Osteoblast (primary cell): ENCODE results near the gene CRY2. TPM values are rescaled to one million over a fixed set of nuclear protein-coding genes. Genes with fewer than 3 reads are reported as not detected.

Source experiments
- DNase-seq: peaks from one replicate; pipeline ENCODE4 v3.0.0; 2011; ENCODE audit warnings: low spot score, mixed read lengths; ENCODE audit not compliant: insufficient read length; ENCODE audit errors: missing footprints
- H2AFZ ChIP-seq: 2 replicates; pipeline ENCODE4 v1.6.0; 2011; ENCODE audit warnings: mild to moderate bottlenecking, low read length
- H3K27ac ChIP-seq: 2 replicates; pipeline ENCODE4 v1.5.1; 2011; ENCODE audit warnings: mild to moderate bottlenecking, low read depth, low read length, moderate library complexity
- H3K27me3 ChIP-seq: 2 replicates; pipeline ENCODE4 v1.6.0; 2012; ENCODE audit warnings: mild to moderate bottlenecking, control low read depth, inconsistent platforms, low read length, moderate library complexity; ENCODE audit not compliant: insufficient read depth
- H3K36me3 ChIP-seq: 2 replicates; pipeline ENCODE4 v1.5.1; 2011; ENCODE audit warnings: mild to moderate bottlenecking, low read length, control low read depth, moderate library complexity; ENCODE audit not compliant: insufficient read depth
- H3K4me1 ChIP-seq: 2 replicates; pipeline ENCODE4 v1.5.1; 2011; ENCODE audit warnings: mild to moderate bottlenecking, low read length, control low read depth, moderate library complexity; ENCODE audit not compliant: insufficient read depth
- H3K4me2 ChIP-seq: 2 replicates; pipeline ENCODE4 v1.6.0; 2011; ENCODE audit warnings: mild to moderate bottlenecking, low read length; ENCODE audit not compliant: insufficient read depth
- H3K4me3 ChIP-seq: fragments of 200-600 bp; sonication (generic); 3 replicates; pipeline ENCODE4 v1.5.1; 2012; ENCODE audit warnings: mild to moderate bottlenecking, low read length, inconsistent platforms; ENCODE audit not compliant: insufficient read depth
- H3K79me2 ChIP-seq: 2 replicates; pipeline ENCODE4 v1.6.0; 2012; ENCODE audit warnings: mild to moderate bottlenecking, low read length, control low read depth, inconsistent platforms; ENCODE audit not compliant: insufficient read depth
- H3K9me3 ChIP-seq: 2 replicates; pipeline ENCODE4 v1.5.1; 2011; ENCODE audit warnings: low read depth, low read length, control low read depth
- H4K20me1 ChIP-seq: 2 replicates; pipeline ENCODE4 v1.6.0; 2012; ENCODE audit warnings: mild to moderate bottlenecking, low read length, control low read depth; ENCODE audit not compliant: insufficient read depth
- CTCF ChIP-seq: IDR thresholded peaks from 2 replicates; pipeline ENCODE4 v1.5.1; 2011; ENCODE audit warnings: mild to moderate bottlenecking, low read depth, low read length, moderate library complexity; ENCODE audit errors: extremely low read depth
- total RNA-seq: library from RNA; depleted of rRNA; stranded (reverse); fragments of >200 nt; gene quantifications from 2 replicates; pipeline ENCODE4 v1.2.3, GENCODE V29; 2012

CRY2 gene
- total RNA-seq, 1 donor: 21.0 TPM

GRCh38 chr11:45812581-45813548 is 34.4 kb upstream of the CRY2 start:
- TF ChIP-seq CTCF: no peak
- H3K4me1 ChIP-seq: peaks cover 1% of the 10 kb centered on the region

GRCh38 chr11:45815747-45816146 is 31.5 kb upstream of the CRY2 start:
- H3K4me3 ChIP-seq: no peak overlapping the region
- H4K20me1 ChIP-seq: peaks cover 6% of the 10 kb centered on the region
- H3K9me3 ChIP-seq: no peaks in the 10 kb centered on the region
- TF ChIP-seq CTCF: no peak
- H3K79me2 ChIP-seq: no peaks in the 10 kb centered on the region
- H3K36me3 ChIP-seq: peaks cover 9% of the 10 kb centered on the region
- peak; percentile 85 for DNase-seq
- H3K27ac ChIP-seq: no peak overlapping the region
- H3K4me2 ChIP-seq: no peak overlapping the region
- H2AFZ ChIP-seq: no peak overlapping the region
- no peaks in the 10 kb centered on the region for H3K27me3 ChIP-seq
- no peaks in the 10 kb centered on the region for H3K4me1 ChIP-seq

More at GRCh38 chr11:45812581-45813548, 34.4 kb upstream of the CRY2 start:
- Histone ChIP-seq H3K27me3 (no peaks in the 10 kb centered on the region), H4K20me1 (peaks cover 28% of the 10 kb centered on the region), H2AFZ (no peak overlapping the region), H3K36me3 (peaks cover 21% of the 10 kb centered on the region), H3K4me3 (no peak overlapping the region), H3K9me3 (no peaks in the 10 kb centered on the region), H3K4me2 (no peak overlapping the region), H3K27ac (no peak overlapping the region), H3K79me2 (peaks cover 5% of the 10 kb centered on the region)
- peak; percentile 88 for DNase-seq

GRCh38 chr11:45816614-45817013 is 30.7 kb upstream of the CRY2 start:
- Histone ChIP-seq H3K27me3 (no peaks in the 10 kb centered on the region), H3K27ac (no peak overlapping the region), H3K36me3 (no peaks in the 10 kb centered on the region), H3K4me1 (no peaks in the 10 kb centered on the region), H3K79me2 (no peaks in the 10 kb centered on the region), H3K4me3 (no peak overlapping the region), H4K20me1 (peaks cover 6% of the 10 kb centered on the region), H3K9me3 (no peaks in the 10 kb centered on the region), H2AFZ (no peak overlapping the region), H3K4me2 (no peak overlapping the region)
- no peak for TF ChIP-seq CTCF
- no peak for DNase-seq

GRCh38 chr11:45817191-45817590 is 30.1 kb upstream of the CRY2 start:
- H2AFZ ChIP-seq: no peak overlapping the region
- TF ChIP-seq CTCF: no peak

More at GRCh38 chr11:45817191-45817590, 30.1 kb upstream of the CRY2 start:
- H3K27me3 ChIP-seq: no peaks in the 10 kb centered on the region
- H3K4me2 ChIP-seq: no peak overlapping the region
- H3K36me3 ChIP-seq: no peaks in the 10 kb centered on the region
- no peak overlapping the region for H3K4me3 ChIP-seq
- DNase-seq: no peak
- no peaks in the 10 kb centered on the region for H3K4me1 ChIP-seq
- no peaks in the 10 kb centered on the region for H3K9me3 ChIP-seq
- no peaks in the 10 kb centered on the region for H3K79me2 ChIP-seq
- no peak overlapping the region for H3K27ac ChIP-seq
- peaks cover under 1% of the 10 kb centered on the region for H4K20me1 ChIP-seq
